ENCODE data around the gene PIR. TPM values are rescaled to one million over a fixed set of nuclear protein-coding genes. Genes with fewer than 3 reads are reported as not detected.

The PIR gene
- total RNA-seq, 1 donor from 2014 or later, result 19.8 TPM

GRCh38 chrX:15425024-15425423 lies 68.1 kb downstream of the PIR start:
- Histone ChIP-seq H3K4me3 (no peak overlapping the region), H3K36me3 (no peaks in the 10 kb centered on the region), H3K27ac (no peak overlapping the region), H3K9me3 (no peaks in the 10 kb centered on the region), H3K4me1 (no peaks in the 10 kb centered on the region), H3K27me3 (ENCODE audit: low read depth) (no peaks in the 10 kb centered on the region)
- ATAC-seq (no peak), DNase-seq (no peak)
- intact Hi-C loops (cut with DNase I), result no loop called here
- TF ChIP-seq, protein P1, sequence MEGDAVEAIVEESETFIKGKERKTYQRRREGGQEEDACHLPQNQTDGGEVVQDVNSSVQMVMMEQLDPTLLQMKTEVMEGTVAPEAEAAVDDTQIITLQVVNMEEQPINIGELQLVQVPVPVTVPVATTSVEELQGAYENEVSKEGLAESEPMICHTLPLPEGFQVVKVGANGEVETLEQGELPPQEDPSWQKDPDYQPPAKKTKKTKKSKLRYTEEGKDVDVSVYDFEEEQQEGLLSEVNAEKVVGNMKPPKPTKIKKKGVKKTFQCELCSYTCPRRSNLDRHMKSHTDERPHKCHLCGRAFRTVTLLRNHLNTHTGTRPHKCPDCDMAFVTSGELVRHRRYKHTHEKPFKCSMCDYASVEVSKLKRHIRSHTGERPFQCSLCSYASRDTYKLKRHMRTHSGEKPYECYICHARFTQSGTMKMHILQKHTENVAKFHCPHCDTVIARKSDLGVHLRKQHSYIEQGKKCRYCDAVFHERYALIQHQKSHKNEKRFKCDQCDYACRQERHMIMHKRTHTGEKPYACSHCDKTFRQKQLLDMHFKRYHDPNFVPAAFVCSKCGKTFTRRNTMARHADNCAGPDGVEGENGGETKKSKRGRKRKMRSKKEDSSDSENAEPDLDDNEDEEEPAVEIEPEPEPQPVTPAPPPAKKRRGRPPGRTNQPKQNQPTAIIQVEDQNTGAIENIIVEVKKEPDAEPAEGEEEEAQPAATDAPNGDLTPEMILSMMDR (IDR thresholded peaks at IDR 0.05), result no peak

GRCh38 chrX:15418707-15419181 lies 74.4 kb downstream of the PIR start:
- TF ChIP-seq, protein P1 (IDR thresholded peaks at IDR 0.05), result no peak
- no peaks in the 10 kb centered on the region for H3K27me3 ChIP-seq (ENCODE audit: low read depth)
- H3K27ac ChIP-seq, result no peak overlapping the region
- H3K36me3 ChIP-seq, result no peaks in the 10 kb centered on the region
- no peaks in the 10 kb centered on the region for H3K4me1 ChIP-seq
- intact Hi-C loops (cut with DNase I), result no loop called here
- no peak overlapping the region for H3K4me3 ChIP-seq
- DNase-seq (no peak), ATAC-seq (no peak)
- no peaks in the 10 kb centered on the region for H3K9me3 ChIP-seq

DNA sequence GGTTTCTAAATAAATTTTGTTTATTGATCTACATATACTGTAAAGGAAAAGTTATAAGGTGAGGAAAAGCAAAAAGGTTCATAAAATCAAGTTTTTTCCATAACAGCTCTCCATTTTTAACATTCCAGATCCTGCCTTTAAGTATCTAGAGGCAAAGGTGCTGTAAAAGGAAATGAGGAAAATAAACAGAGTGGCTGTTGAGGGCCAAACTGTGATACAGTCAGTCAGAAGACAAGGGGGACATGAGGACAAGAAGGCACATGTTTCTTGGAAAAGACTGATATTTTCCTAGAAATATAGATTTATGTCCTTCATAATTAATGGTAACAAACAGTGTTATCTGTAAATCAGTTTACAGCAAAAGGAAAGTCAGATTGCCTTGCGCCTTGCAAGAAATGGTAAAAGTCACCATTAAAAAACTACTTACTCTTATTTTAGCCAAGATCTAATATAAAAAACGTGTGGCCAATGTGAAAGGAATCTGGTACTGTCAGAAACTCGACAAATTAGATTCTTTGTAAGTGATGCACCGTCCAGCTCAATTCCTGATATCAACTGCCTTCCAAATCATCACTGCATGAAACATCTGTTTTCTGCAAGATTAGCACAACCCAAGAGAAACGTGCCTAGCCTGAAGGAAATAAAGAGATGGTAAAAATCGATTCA lies 75.0 kb downstream of the PIR start:
- ATAC-seq, result no peak

GRCh38 chrX:15416133-15416993 lies 76.8 kb downstream of the PIR start:
- ATAC-seq, result no peak
- Histone ChIP-seq H3K9me3 (no peaks in the 10 kb centered on the region), H3K36me3 (no peaks in the 10 kb centered on the region), H3K4me1 (no peaks in the 10 kb centered on the region), H3K27ac (no peak overlapping the region), H3K4me3 (no peak overlapping the region), H3K27me3 (ENCODE audit: low read depth) (no peaks in the 10 kb centered on the region)
- no peak for DNase-seq
- intact Hi-C loops (cut with DNase I), result no loop called here
- TF ChIP-seq, protein P1 (IDR thresholded peaks at IDR 0.05), result no peak

More for the DNA sequence above, 75.0 kb downstream of the PIR start:
- intact Hi-C loops (cut with DNase I), result no loop called here
- Histone ChIP-seq H3K27me3 (ENCODE audit: low read depth) (no peaks in the 10 kb centered on the region), H3K4me1 (no peaks in the 10 kb centered on the region), H3K36me3 (no peaks in the 10 kb centered on the region), H3K9me3 (no peaks in the 10 kb centered on the region), H3K4me3 (no peak overlapping the region), H3K27ac (no peak overlapping the region)
- TF ChIP-seq, protein P1 (IDR thresholded peaks at IDR 0.05), result no peak
- DNase-seq, result no peak

GRCh38 chrX:15413101-15413500 lies 80.0 kb downstream of the PIR start:
- no peak overlapping the region for H3K4me3 ChIP-seq
- intact Hi-C loops (cut with DNase I), result no loop called here
- TF ChIP-seq, protein P1 (IDR thresholded peaks at IDR 0.05), result no peak
- H3K4me1 ChIP-seq, result no peaks in the 10 kb centered on the region
- ATAC-seq, result no peak
- no peak for DNase-seq
- H3K27ac ChIP-seq, result no peak overlapping the region
- no peaks in the 10 kb centered on the region for H3K36me3 ChIP-seq
- H3K9me3 ChIP-seq, result no peaks in the 10 kb centered on the region
- H3K27me3 ChIP-seq (ENCODE audit: low read depth), result no peaks in the 10 kb centered on the region

All from lower lobe of right lung (tissue), 2 donors.